HG03159 (cell line): ENCODE results near the gene EID3.
"Not testable (repeated sequence)": the region's sequence is repeated elsewhere in the genome, so short reads cannot be mapped to it uniquely, and the experiment has no call there.

ENCODE experiments used
- ATAC-seq: cut with Tn5 transposase; IDR thresholded peaks from one replicate; pipeline ENCODE4 v1.9.1; 2021; ENCODE audit warnings: mild to moderate bottlenecking, moderate library complexity; ENCODE audit not compliant: unreplicated experiment

The EID3 gene

GRCh38 chr12:104303538-104304151, at the start of gene EID3:
Gene EID3, plus strand, starts transcription at chr12:104303739. Its CDS starts 196 bp downstream, at chr12:104303935.
- peak; percentile 90 for ATAC-seq

- no peak for ATAC-seq
Observed at GRCh38 chr12:104257913-104258472, 45.5 kb upstream of the EID3 start.

GRCh38 chr12:104258476-104259067, 45.0 kb upstream of the EID3 start:
- ATAC-seq, result no peak

- no peak for ATAC-seq
Observed at GRCh38 chr12:104263026-104263425, 40.5 kb upstream of the EID3 start.

GRCh38 chr12:104263580-104264358, 39.8 kb upstream of the EID3 start:
- ATAC-seq, result no peak

- not testable (repeated sequence) for ATAC-seq
Observed at GRCh38 chr12:104265436-104265835, 38.1 kb upstream of the EID3 start.

GRCh38 chr12:104272938-104273337, 30.6 kb upstream of the EID3 start:
- no peak for ATAC-seq

GRCh38 chr12:104273503-104273902, 30.0 kb upstream of the EID3 start:
- no peak for ATAC-seq

- ATAC-seq, result no peak
Observed at GRCh38 chr12:104274811-104275210, 28.7 kb upstream of the EID3 start.

- no peak for ATAC-seq
Observed at GRCh38 chr12:104275689-104276088, 27.9 kb upstream of the EID3 start.

- peak; percentile 76 for ATAC-seq
Observed at GRCh38 chr12:104276273-104277131, 27.0 kb upstream of the EID3 start.

- ATAC-seq, result no peak
Observed at GRCh38 chr12:104279164-104279563, 24.4 kb upstream of the EID3 start.

GRCh38 chr12:104280111-104280510, 23.4 kb upstream of the EID3 start:
- ATAC-seq, result no peak

GRCh38 chr12:104280717-104281458, 22.7 kb upstream of the EID3 start:
- ATAC-seq, result no peak

GRCh38 chr12:104281636-104282035, 21.9 kb upstream of the EID3 start:
- no peak for ATAC-seq

- ATAC-seq, result no peak
Observed at GRCh38 chr12:104282109-104282508, 21.4 kb upstream of the EID3 start.

- no peak for ATAC-seq
Observed at GRCh38 chr12:104285740-104286515, 17.6 kb upstream of the EID3 start.

GRCh38 chr12:104286516-104287482, 16.7 kb upstream of the EID3 start:
- ATAC-seq, result peak; percentile 86
